Cardiac muscle cell (in vitro differentiated cells and primary cell): Measurements from ENCODE around the gene VPS51. TPM values are rescaled to one million over a fixed set of nuclear protein-coding genes. Genes with fewer than 3 reads are reported as not detected.

ENCODE experiments used
- DNase-seq, 2 donors: peaks; one replicate each; pipeline versions ENCODE4 v3.0.0 to v3.0.0-alpha.2; 2010 to 2017; ENCODE audit warnings: low read depth in 1 of 2, low spot score in 1 of 2
- H3K27ac ChIP-seq: fragments of 200-600 bp; sonication (generic); 2 replicates; pipeline ENCODE4 v1.5.1; 2016
- H3K27me3 ChIP-seq: fragments of 200-600 bp; sonication (generic); 2 replicates; pipeline ENCODE4 v1.6.0; 2016; ENCODE audit warnings: control low read depth
- H3K36me3 ChIP-seq: fragments of 200-600 bp; sonication (generic); 2 replicates; pipeline ENCODE4 v1.5.1; 2016; ENCODE audit warnings: control low read depth
- H3K4me1 ChIP-seq: fragments of 200-600 bp; sonication (generic); 2 replicates; pipeline ENCODE4 v1.8.1; 2017; ENCODE audit warnings: low read depth, mild to moderate bottlenecking, mixed run types
- H3K4me3 ChIP-seq: fragments of 200-600 bp; sonication (generic); 2 replicates; pipeline ENCODE4 v1.5.1; 2016; ENCODE audit warnings: mild to moderate bottlenecking
- H3K9me3 ChIP-seq: fragments of 200-600 bp; sonication (generic); 2 replicates; pipeline ENCODE4 v1.5.1; 2017; ENCODE audit warnings: low read depth, mild to moderate bottlenecking, control low read depth
- CTCF ChIP-seq: IDR thresholded peaks from 2 replicates; pipeline ENCODE4 v1.5.1; 2012; ENCODE audit warnings: low read depth, mild to moderate bottlenecking, low read length
- polyA plus RNA-seq: library from polyadenylated mRNA; unstranded; fragments of >200 nt; fragmentation: Nextera tagmentation; extraction: Ambion mirVana; gene quantifications from 2 replicates; pipeline ENCODE4 v1.2.1, GENCODE V29; 2016
- total RNA-seq: library from RNA; depleted of rRNA; stranded (reverse); fragments of >200 nt; gene quantifications from 2 replicates; pipeline ENCODE4 v1.2.3, GENCODE V29; 2016

VPS51 gene
- total and polyA plus RNA-seq, 2 experiments from 2014 or later: 77.9 to 755 TPM

- no peak overlapping the region for H3K27ac ChIP-seq
- no peaks in the 10 kb centered on the region for H3K27me3 ChIP-seq
- H3K4me1 ChIP-seq: peaks cover 6% of the 10 kb centered on the region
- H3K4me3 ChIP-seq: no peak overlapping the region
- peaks cover 43% of the 10 kb centered on the region for H3K36me3 ChIP-seq
- H3K9me3 ChIP-seq: no peaks in the 10 kb centered on the region
- no peak for TF ChIP-seq CTCF
- no peak for DNase-seq
These were observed 33.8 kb downstream of the VPS51 start for GRCh38 chr11:65129649-65130441.

- Histone ChIP-seq H3K9me3 (no peaks in the 10 kb centered on the region), H3K27me3 (no peaks in the 10 kb centered on the region), H3K4me1 (peaks cover 10% of the 10 kb centered on the region), H3K27ac (no peak overlapping the region), H3K4me3 (no peak overlapping the region), H3K36me3 (peaks cover 42% of the 10 kb centered on the region)
- DNase-seq: no peak
- TF ChIP-seq CTCF: no peak
These were observed 34.8 kb downstream of the VPS51 start for GRCh38 chr11:65130631-65131416.

- H3K36me3 ChIP-seq: peaks cover 39% of the 10 kb centered on the region
- TF ChIP-seq CTCF: no peak
- H3K9me3 ChIP-seq: no peaks in the 10 kb centered on the region
- H3K27me3 ChIP-seq: no peaks in the 10 kb centered on the region
- no peak for DNase-seq
- H3K27ac ChIP-seq: no peak overlapping the region
- no peak overlapping the region for H3K4me3 ChIP-seq
- H3K4me1 ChIP-seq: peaks cover 12% of the 10 kb centered on the region
These were observed 35.4 kb downstream of the VPS51 start for GRCh38 chr11:65131417-65131776.

GRCh38 chr11:65131895-65132237, 35.9 kb downstream of the VPS51 start:
- Histone ChIP-seq H3K27me3 (no peaks in the 10 kb centered on the region), H3K36me3 (peaks cover 36% of the 10 kb centered on the region), H3K4me1 (peaks cover 12% of the 10 kb centered on the region), H3K27ac (no peak overlapping the region), H3K4me3 (no peak overlapping the region), H3K9me3 (no peaks in the 10 kb centered on the region)
- TF ChIP-seq CTCF: no peak
- no peak for DNase-seq

- H3K9me3 ChIP-seq: no peaks in the 10 kb centered on the region
- H3K27me3 ChIP-seq: no peaks in the 10 kb centered on the region
- H3K4me1 ChIP-seq: peaks cover 12% of the 10 kb centered on the region
- DNase-seq: no peak
- H3K27ac ChIP-seq: no peak overlapping the region
- no peak overlapping the region for H3K4me3 ChIP-seq
- TF ChIP-seq CTCF: no peak
- H3K36me3 ChIP-seq: peaks cover 35% of the 10 kb centered on the region
These were observed 36.4 kb downstream of the VPS51 start for GRCh38 chr11:65132238-65132987.
